GM23338 (cell line): ENCODE measurements around the gene CPLX1. TPM values are rescaled to one million over a fixed set of nuclear protein-coding genes. Genes with fewer than 3 reads are reported as not detected.

Experiments used
- ATAC-seq: fragments of 200-7000 bp; cut with Tn5 transposase; 3 replicates; pipeline ENCODE4 v1.9.1; 2020
- DNase-seq: peaks from one replicate; pipeline ENCODE4 v3.0.0-alpha.2; 2015; ENCODE audit warnings: low spot score
- H2AFZ ChIP-seq: fragments of 200-600 bp; sonication (generic); 2 replicates; pipeline ENCODE4 v1.8.0; 2016; ENCODE audit warnings: antibody characterized with exemption, mild to moderate bottlenecking, moderate library complexity
- H3F3A ChIP-seq: fragments of 200-600 bp; sonication (generic); replicated peaks from 2 replicates; pipeline ENCODE4 v1.8.0; 2017; ENCODE audit warnings: antibody characterized with exemption, mixed run types, low read depth
- H3K27ac ChIP-seq: fragments of 200-600 bp; sonication (generic); 2 replicates; pipeline ENCODE4 v1.6.1; 2016; ENCODE audit warnings: low read depth
- H3K27me3 ChIP-seq: fragments of 200-600 bp; sonication (generic); 2 replicates; pipeline ENCODE4 v1.8.0; 2016; ENCODE audit warnings: mild to moderate bottlenecking, mixed run types, moderate library complexity; ENCODE audit not compliant: insufficient read depth
- H3K36me3 ChIP-seq: fragments of 200-600 bp; sonication (generic); 2 replicates; pipeline ENCODE4 v1.8.0; 2016; ENCODE audit warnings: mild to moderate bottlenecking; ENCODE audit not compliant: insufficient read depth
- H3K4me1 ChIP-seq: fragments of 200-600 bp; sonication (generic); 2 replicates; pipeline ENCODE4 v1.8.0; 2016; ENCODE audit warnings: mild to moderate bottlenecking, moderate library complexity; ENCODE audit not compliant: insufficient read depth
- H3K4me2 ChIP-seq: fragments of 200-600 bp; sonication (generic); 2 replicates; pipeline ENCODE4 v1.7.1; 2017; ENCODE audit warnings: mixed run types
- H3K4me3 ChIP-seq: fragments of 200-600 bp; sonication (generic); 2 replicates; pipeline ENCODE4 v1.6.1; 2016; ENCODE audit warnings: mixed run types
- H3K79me2 ChIP-seq: fragments of 200-600 bp; sonication (generic); replicated peaks from 2 replicates; pipeline ENCODE4 v1.8.0; 2017; ENCODE audit warnings: mild to moderate bottlenecking; ENCODE audit not compliant: insufficient read depth
- H3K9me2 ChIP-seq: fragments of 200-600 bp; sonication (generic); 2 replicates; pipeline ENCODE4 v1.8.0; 2017; ENCODE audit not compliant: insufficient read depth
- H4K20me1 ChIP-seq: fragments of 200-600 bp; sonication (generic); replicated peaks from 2 replicates; pipeline ENCODE4 v1.8.0; 2017; ENCODE audit warnings: mild to moderate bottlenecking; ENCODE audit not compliant: insufficient read depth
- H3K27ac Mint-ChIP-seq: 2 replicates; pipeline ENCODE4 v1.8.0; 2020; ENCODE audit warnings: inconsistent platforms, mild to moderate bottlenecking, moderate library complexity, mixed read lengths
- H3K27me3 Mint-ChIP-seq: 3 replicates; pipeline ENCODE4 v1.8.0; 2022; ENCODE audit warnings: low read depth, mild to moderate bottlenecking, moderate library complexity, mixed read lengths, inconsistent platforms; ENCODE audit not compliant: insufficient read depth, poor library complexity
- H3K36me3 Mint-ChIP-seq: 3 replicates; pipeline ENCODE4 v1.8.0; 2021; ENCODE audit warnings: low read depth, mild to moderate bottlenecking, inconsistent platforms, moderate library complexity, mixed read lengths
- H3K4me1 Mint-ChIP-seq: 3 replicates; pipeline ENCODE4 v1.8.0; 2020; ENCODE audit warnings: mild to moderate bottlenecking, inconsistent platforms, mixed read lengths
- H3K4me3 Mint-ChIP-seq: 3 replicates; pipeline ENCODE4 v1.8.0; 2021; ENCODE audit warnings: moderate library complexity, mild to moderate bottlenecking, inconsistent platforms, mixed read lengths
- H3K9me3 Mint-ChIP-seq: 3 replicates; pipeline ENCODE4 v1.8.0; 2020; ENCODE audit warnings: moderate library complexity, mild to moderate bottlenecking, inconsistent platforms, mixed read lengths
- CREB1 ChIP-seq: fragments of 250-450 bp; sonication (Bioruptor Pico); IDR thresholded peaks from 2 replicates; pipeline ENCODE4 v1.5.0; 2020; ENCODE audit warnings: low read depth, mild to moderate bottlenecking, moderate library complexity
- CTCF ChIP-seq, 2 experiments: fragments of 200-600 bp in 1 of 2; sonication (generic) in 1 of 2; conservative IDR thresholded peaks; 2 replicates each; pipeline versions ENCODE4 v1.5.1 to v1.6.1; 2016 to 2017; ENCODE audit warnings: antibody characterized with exemption in 2 of 2, low read depth in 2 of 2, mild to moderate bottlenecking in 2 of 2, moderate library complexity in 1 of 2
- ETS1 ChIP-seq: IDR thresholded peaks from 2 replicates; pipeline ENCODE4 v1.6.1; 2016; ENCODE audit warnings: antibody characterized with exemption
- EZH2 ChIP-seq: fragments of 200-600 bp; sonication (generic); IDR thresholded peaks from one replicate; pipeline ENCODE4 v1.8.0; 2017; ENCODE audit warnings: antibody characterized with exemption, mild to moderate bottlenecking, low read depth; ENCODE audit not compliant: unreplicated experiment
- EZH2phosphoT487 ChIP-seq: fragments of 200-600 bp; sonication (generic); IDR thresholded peaks from one replicate; pipeline ENCODE4 v1.8.1; 2018; ENCODE audit warnings: antibody characterized with exemption; ENCODE audit not compliant: unreplicated experiment
- JUNB ChIP-seq: IDR thresholded peaks from one replicate; pipeline ENCODE4 v1.6.1; 2016; ENCODE audit warnings: antibody characterized with exemption; ENCODE audit not compliant: unreplicated experiment
- NANOG ChIP-seq: IDR thresholded peaks from 2 replicates; pipeline ENCODE4 v1.6.1; 2016; ENCODE audit warnings: antibody characterized with exemption, borderline replicate concordance
- POLR2AphosphoS5 ChIP-seq: IDR thresholded peaks from 2 replicates; pipeline ENCODE4 v1.6.1; 2016; ENCODE audit warnings: antibody characterized with exemption, low read depth
- REST ChIP-seq: IDR thresholded peaks from one replicate; pipeline ENCODE4 v1.6.1; 2018; ENCODE audit warnings: antibody characterized with exemption; ENCODE audit not compliant: unreplicated experiment
- STAT1 ChIP-seq: IDR thresholded peaks from one replicate; pipeline ENCODE4 v1.6.1; 2016; ENCODE audit warnings: antibody characterized with exemption; ENCODE audit not compliant: unreplicated experiment
- ZNF114 ChIP-seq: fragments of 250-450 bp; sonication (Bioruptor Pico); IDR thresholded peaks from 2 replicates; pipeline ENCODE4 v1.5.0; 2020; ENCODE audit warnings: mild to moderate bottlenecking, moderate library complexity
- ZNF331 ChIP-seq: fragments of 250-450 bp; sonication (Bioruptor Pico); IDR thresholded peaks from 2 replicates; pipeline ENCODE4 v1.5.0; 2020; ENCODE audit warnings: low read depth, mild to moderate bottlenecking, moderate library complexity
- ZNF462 ChIP-seq: fragments of 250-450 bp; sonication (Bioruptor Pico); IDR thresholded peaks from 2 replicates; pipeline ENCODE4 v1.5.0; 2020; ENCODE audit warnings: mild to moderate bottlenecking, moderate library complexity
- polyA plus RNA-seq: library from polyadenylated mRNA; unstranded; fragments of >200 nt; fragmentation: Nextera tagmentation; extraction: Ambion mirVana; gene quantifications from 2 replicates; pipeline ENCODE4 v1.2.1, GENCODE V29; 2016
- total RNA-seq: library from RNA; depleted of rRNA; stranded (reverse); fragments of >200 nt; shearing (Covaris generic); gene quantifications from 2 replicates; pipeline ENCODE4 v1.2.3, GENCODE V29; 2014

The CPLX1 gene
- total and polyA plus RNA-seq, 2 experiments from 2014 or later, result 0.86 to 0.97 TPM

GRCh38 chr4:860561-860960 lies 34.6 kb upstream of the CPLX1 start:
- H3K79me2 ChIP-seq, result no peaks in the 10 kb centered on the region
- ATAC-seq (no peak), DNase-seq (no peak)
- TF ChIP-seq CREB1 (CRISPR knock-in tag) (no peak), ETS1 (no peak), ZNF114 (CRISPR knock-in tag) (no peak), ZNF462 (no peak), ZNF331 (CRISPR knock-in tag) (no peak), POLR2AphosphoS5 (no peak), REST (no peak), EZH2 (no peak), NANOG (no peak), CTCF (conservative IDR thresholded peaks at IDR 0.05; ENCODE audit: low read depth in 2 of 2) (no peak), EZH2phosphoT487 (no peak), STAT1 (no peak), JUNB (no peak)
- Mint-ChIP-seq H3K9me3 (peaks cover 3% of the 10 kb centered on the region; the same call in 1 of the 3 replicates), H3K27me3 (peaks cover 11% of the 10 kb centered on the region), H3K4me3 (no peak overlapping the region), H3K4me1 (no peaks in the 10 kb centered on the region), H3K36me3 (peaks cover 61% of the 10 kb centered on the region), H3K27ac (no peak overlapping the region)
- no peaks in the 10 kb centered on the region for H3K4me1 ChIP-seq
- no peak overlapping the region for H3K27ac ChIP-seq
- no peaks in the 10 kb centered on the region for H3F3A ChIP-seq
- H3K36me3 ChIP-seq, result 0 out of 2 replicates have a peak, but pooled peaks cover 5% of the 10 kb centered on the region
- no peaks in the 10 kb centered on the region for H3K9me2 ChIP-seq
- H3K27me3 ChIP-seq, result no peaks in the 10 kb centered on the region
- no peak overlapping the region for H3K4me2 ChIP-seq
- no peak overlapping the region for H3K4me3 ChIP-seq
- H4K20me1 ChIP-seq, result no peaks in the 10 kb centered on the region; the same call in 1 of the 2 replicates
- no peak overlapping the region for H2AFZ ChIP-seq
